ENCODE data around the gene RPL4.

The RPL4 gene

DNA sequence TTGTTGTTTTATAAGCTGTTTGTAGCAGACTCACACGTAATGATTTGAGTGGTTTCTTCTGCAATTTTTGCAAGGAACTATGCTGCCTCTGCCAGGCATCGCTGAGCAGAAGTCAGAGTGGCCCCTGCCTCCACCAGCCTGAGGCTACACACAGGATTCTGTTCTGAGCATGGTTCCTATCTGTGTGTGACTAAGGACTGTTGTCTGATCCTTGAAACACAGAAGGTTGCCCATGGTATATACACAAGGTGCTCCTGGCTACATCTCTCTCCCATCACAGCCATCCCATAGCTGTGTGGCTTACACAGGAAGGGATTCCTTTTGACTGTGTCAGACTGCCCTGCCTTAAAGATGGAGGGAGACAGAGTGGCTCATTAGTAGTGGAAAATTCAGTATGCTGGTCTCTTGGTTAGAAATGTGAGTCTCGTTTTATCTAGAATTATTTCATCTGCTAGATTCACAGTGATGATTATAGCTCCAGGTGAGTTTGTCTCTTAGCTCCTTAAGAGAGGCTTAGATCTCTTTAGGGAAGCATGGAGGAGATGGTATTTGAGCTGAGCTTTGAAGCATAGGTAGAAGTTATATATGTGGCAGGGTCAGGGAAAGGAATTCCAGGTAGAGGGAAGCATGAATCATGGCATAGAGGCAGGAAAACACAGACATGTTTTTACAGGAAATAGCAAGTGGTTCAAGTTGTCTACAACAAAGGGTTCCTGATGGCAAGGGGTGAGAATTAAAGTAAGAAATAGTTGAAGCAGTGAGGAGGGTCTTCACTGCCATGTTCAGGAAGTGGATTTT lies 44.6 kb downstream of the RPL4 start:
- peak; percentile 47 for DNase-seq (ENCODE audit: low spot score)
- FAIRE-seq = no peak

DNA sequence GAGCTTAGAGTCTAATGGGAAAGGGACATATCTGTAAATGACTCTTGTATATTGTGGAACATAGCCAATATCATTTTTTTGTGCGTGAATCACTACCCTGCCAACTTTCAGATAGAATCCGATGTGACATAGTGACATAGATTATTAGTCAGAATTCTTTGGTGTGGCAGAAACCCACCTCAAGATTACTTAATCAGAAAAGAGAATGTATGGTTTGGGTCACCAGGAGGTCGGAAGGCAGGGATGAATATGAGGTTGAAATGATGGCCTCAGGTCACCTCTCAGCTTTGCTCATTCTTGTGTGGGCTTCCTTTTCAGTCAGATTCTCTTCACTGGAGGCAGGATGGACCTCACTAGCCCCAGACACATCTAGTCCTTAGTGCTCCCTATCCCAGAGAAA lies 48.4 kb downstream of the RPL4 start:
- no peak for FAIRE-seq
- no peak for DNase-seq (ENCODE audit: low spot score)

DNA sequence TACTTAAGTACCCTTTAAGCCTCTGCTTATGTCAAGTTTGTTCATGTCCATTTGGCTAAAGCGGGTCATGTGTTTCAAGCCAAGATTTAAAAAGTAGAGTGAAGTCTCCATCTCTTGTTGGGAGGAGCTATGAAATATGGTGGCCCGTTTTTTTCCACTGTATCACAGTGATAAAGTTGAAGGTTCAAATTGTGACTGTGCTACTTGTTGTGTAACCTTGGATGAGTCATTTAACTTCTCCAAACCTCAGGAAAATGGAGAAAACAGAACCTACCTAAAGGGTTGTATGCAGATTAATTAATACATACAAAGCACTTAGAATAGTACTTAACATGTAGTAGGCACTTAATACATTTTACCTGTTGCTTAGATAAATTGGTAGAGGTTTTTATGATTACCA lies 50.5 kb downstream of the RPL4 start:
- DNase-seq (ENCODE audit: low spot score) (no peak), FAIRE-seq (no peak)

DNA sequence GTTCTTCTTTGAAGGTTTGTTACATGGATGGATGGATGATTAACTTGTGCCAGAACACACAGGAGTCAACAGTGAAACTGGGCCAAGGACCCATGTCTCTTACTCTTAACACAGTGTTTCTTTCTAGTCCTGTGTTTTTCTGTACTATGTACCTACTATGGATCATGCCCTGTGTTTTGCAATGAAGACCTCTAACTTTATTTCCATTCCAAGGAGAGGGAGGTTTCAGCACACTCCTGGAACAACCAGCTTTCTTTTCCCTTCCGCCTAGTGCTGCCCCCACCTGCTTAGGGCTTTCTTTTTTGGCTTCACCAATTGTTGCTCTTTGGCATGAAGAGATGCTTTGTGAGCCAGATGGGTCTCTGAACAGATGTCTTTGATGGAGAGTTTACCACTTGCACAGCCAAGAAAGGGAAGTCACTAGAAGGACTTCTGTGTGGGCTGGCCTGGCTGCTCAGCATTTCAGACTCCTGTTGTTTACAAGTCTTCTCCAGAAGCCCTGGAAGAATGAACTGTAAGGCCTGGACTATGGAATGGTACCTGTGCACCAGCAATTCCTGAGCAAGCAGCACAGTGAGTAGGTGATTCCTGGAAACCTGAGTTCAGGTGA lies 51.6 kb downstream of the RPL4 start:
- DNase-seq (ENCODE audit: low spot score) (no peak), FAIRE-seq (no peak)

DNA sequence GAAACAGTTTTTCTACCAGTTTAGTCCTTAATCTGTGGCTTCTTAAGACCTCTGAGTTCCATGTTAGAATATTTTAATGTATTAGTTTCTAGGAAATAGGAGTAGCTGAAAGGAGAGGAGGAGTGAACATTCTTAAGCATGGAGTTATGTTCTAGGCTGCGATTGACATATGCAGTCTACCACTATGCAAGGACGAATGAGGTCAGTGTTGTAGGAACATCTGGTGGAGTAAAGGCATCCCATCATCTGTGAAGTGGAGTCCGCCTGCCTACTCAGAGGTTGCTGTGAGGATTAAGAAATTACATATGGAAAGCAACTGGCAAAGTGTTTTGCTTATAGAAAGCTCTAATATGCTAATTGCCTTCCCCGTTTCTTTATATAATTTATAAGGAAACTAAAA lies 52.2 kb downstream of the RPL4 start:
- DNase-seq (ENCODE audit: low spot score) = no peak
- FAIRE-seq = no peak

All from urothelium cell line (cell line).